Esophagus muscularis mucosa (tissue), 3 donors: Measurements from ENCODE around the gene C11orf24.

Source experiments
- EP300 ChIP-seq: sonication (generic); formaldehyde crosslinking; IDR thresholded peaks from one replicate; pipeline ENCODE4 v1.6.1; 2017; ENCODE audit warnings: antibody characterized with exemption
- TF ChIP-seq, protein P1 (sequence below), 3 experiments: fragments of 200-600 bp in 2 of 3; fragments of 450-650 bp in 1 of 3; sonication (generic) in 2 of 3; IDR thresholded peaks; one replicate each; pipeline ENCODE4 v1.5.1; 2017 to 2019; ENCODE audit warnings: antibody characterized with exemption in 3 of 3, mild to moderate bottlenecking in 2 of 3, moderate library complexity in 1 of 3

DNA sequence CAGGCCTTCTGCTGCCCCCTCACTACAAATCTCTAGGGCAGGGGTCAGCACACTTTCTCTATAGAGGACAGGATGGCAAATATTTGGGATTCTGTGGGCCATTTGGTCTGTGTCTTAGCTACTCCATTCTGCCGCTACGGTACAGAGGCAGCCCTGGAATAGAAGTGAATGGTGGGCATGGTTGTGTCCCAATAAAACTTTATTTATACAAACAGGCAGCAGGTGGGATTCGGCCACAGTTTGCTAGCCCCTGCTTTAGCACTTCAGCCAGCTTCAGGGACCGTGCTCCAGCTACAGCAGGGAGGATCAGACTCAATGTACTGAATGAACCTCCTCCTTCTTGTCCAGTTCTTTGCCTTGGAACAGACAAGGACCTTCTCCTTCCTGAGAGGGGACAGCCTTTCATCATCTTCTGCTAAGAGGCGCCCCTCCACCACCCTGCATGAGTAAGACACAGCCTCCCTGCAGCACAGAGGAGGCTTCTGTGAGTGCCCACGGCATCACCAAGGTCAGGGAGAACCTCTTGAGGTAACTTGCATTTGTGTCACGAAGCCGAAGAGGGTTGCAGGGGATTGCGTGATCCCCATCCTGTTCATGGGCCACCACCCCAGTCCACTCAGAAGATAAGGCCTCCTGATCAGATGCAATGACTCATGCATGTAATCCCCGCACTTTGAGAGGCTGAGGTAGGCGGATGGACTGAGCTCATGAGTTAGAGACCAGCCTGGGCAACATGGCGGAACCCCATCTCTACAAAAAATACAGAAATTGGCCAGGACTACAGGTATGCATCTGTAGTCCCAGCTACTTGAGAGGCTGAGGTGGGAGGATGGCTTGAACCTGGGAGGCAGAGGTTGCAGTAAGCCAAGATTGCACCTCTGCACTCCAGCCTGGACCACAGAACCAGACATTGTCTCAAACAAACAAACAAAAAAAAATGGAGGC, 4.6 kb downstream of the C11orf24 start:
- TF ChIP-seq, protein P1, sequence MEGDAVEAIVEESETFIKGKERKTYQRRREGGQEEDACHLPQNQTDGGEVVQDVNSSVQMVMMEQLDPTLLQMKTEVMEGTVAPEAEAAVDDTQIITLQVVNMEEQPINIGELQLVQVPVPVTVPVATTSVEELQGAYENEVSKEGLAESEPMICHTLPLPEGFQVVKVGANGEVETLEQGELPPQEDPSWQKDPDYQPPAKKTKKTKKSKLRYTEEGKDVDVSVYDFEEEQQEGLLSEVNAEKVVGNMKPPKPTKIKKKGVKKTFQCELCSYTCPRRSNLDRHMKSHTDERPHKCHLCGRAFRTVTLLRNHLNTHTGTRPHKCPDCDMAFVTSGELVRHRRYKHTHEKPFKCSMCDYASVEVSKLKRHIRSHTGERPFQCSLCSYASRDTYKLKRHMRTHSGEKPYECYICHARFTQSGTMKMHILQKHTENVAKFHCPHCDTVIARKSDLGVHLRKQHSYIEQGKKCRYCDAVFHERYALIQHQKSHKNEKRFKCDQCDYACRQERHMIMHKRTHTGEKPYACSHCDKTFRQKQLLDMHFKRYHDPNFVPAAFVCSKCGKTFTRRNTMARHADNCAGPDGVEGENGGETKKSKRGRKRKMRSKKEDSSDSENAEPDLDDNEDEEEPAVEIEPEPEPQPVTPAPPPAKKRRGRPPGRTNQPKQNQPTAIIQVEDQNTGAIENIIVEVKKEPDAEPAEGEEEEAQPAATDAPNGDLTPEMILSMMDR (IDR thresholded peaks at IDR 0.05) = no peak
- no peak for TF ChIP-seq EP300
